CD4-positive, alpha-beta T cell (primary cell): ENCODE results near the gene KIAA0753. TPM values are rescaled to one million over a fixed set of nuclear protein-coding genes. Genes with fewer than 3 reads are reported as not detected.

ENCODE experiments used
- ATAC-seq: fragments of 200-7000 bp; cut with Tn5 transposase; one replicate; pipeline ENCODE4 v1.10.0; 2022; ENCODE audit warnings: mild to moderate bottlenecking; ENCODE audit not compliant: poor library complexity
- CTCF ChIA-PET: fragments of 350-600 bp; sonication (Branson Sonifier 250); formaldehyde crosslinking; loops from one replicate; lab custom pipeline; 2021; ENCODE audit warnings: antibody characterized with exemption, inconsistent platforms; lab: Charles Lee
- POLR2A ChIA-PET: fragments of 350-600 bp; sonication (Branson Sonifier 250); formaldehyde crosslinking; loops from one replicate; lab custom pipeline; 2021; ENCODE audit warnings: antibody characterized with exemption, inconsistent platforms; lab: Charles Lee
- DNase-seq, 14 experiments: peaks; one replicate each; pipeline ENCODE4 v3.0.0-alpha.2; 2013 to 2020; ENCODE audit warnings: mixed read lengths in 2 of 14
- H3K27ac ChIP-seq, 2 donors: one replicate each; pipeline versions ENCODE4 v1.5.1 to v1.7.0; 2013; ENCODE audit warnings: low read length in 2 of 2, low read depth in 1 of 2, mild to moderate bottlenecking in 1 of 2
- H3K27me3 ChIP-seq, 2 experiments: 1 replicate in 1 of 2; 2 replicates in 1 of 2; pipeline versions ENCODE4 v1.6.1 to v1.7.0; 2013; ENCODE audit warnings: low read length in 2 of 2, control low read depth in 1 of 2, mild to moderate bottlenecking in 1 of 2, moderate library complexity in 1 of 2; ENCODE audit not compliant: insufficient read depth in 2 of 2, control insufficient read depth in 1 of 2
- H3K36me3 ChIP-seq: one replicate; pipeline ENCODE4 v1.6.1; 2013; ENCODE audit warnings: low read length, control low read depth; ENCODE audit not compliant: insufficient read depth
- H3K4me1 ChIP-seq: one replicate; pipeline ENCODE4 v1.6.1; 2013; ENCODE audit warnings: low read length, control low read depth; ENCODE audit not compliant: insufficient read depth
- H3K4me3 ChIP-seq: one replicate; pipeline ENCODE4 v1.5.1; 2013; ENCODE audit warnings: mild to moderate bottlenecking, low read length, moderate library complexity
- H3K9me3 ChIP-seq, 2 experiments: 1 replicate in 1 of 2; 2 replicates in 1 of 2; pipeline versions ENCODE4 v1.6.1 to v1.7.0; 2013; ENCODE audit warnings: low read length in 2 of 2, mild to moderate bottlenecking in 2 of 2, control low read depth in 1 of 2, moderate library complexity in 1 of 2; ENCODE audit not compliant: control insufficient read depth in 1 of 2, insufficient read depth in 1 of 2
- H3K27ac Mint-ChIP-seq: one replicate; pipeline ENCODE4 v1.8.0; 2020; ENCODE audit warnings: mixed read lengths
- H3K27me3 Mint-ChIP-seq: one replicate; pipeline ENCODE4 v1.8.0; 2021; ENCODE audit warnings: mixed read lengths
- H3K36me3 Mint-ChIP-seq: one replicate; pipeline ENCODE4 v1.8.0; 2021; ENCODE audit warnings: low read depth, mixed read lengths
- H3K4me1 Mint-ChIP-seq: one replicate; pipeline ENCODE4 v1.8.0; 2021; ENCODE audit warnings: low read depth, mixed read lengths
- H3K4me3 Mint-ChIP-seq: one replicate; pipeline ENCODE4 v1.8.0; 2020; ENCODE audit warnings: mild to moderate bottlenecking, mixed read lengths
- H3K9me3 Mint-ChIP-seq: one replicate; pipeline ENCODE4 v1.8.0; 2020; ENCODE audit warnings: mixed read lengths
- CTCF ChIP-seq: fragments of 200-600 bp; IDR thresholded peaks from one replicate; pipeline ENCODE4 v1.8.0; 2022; ENCODE audit warnings: antibody characterized with exemption, mild to moderate bottlenecking
- intact Hi-C, 2 experiments: fragments of 100-400 bp; cut with DNase I in 1 of 2; cut with micrococcal nuclease in 1 of 2; formaldehyde crosslinking; loops; one replicate each; pipeline versions ENCODE4 v1.15.1 to v1.9.0; 2023 to 2025; cut with DNase I, micrococcal nuclease
- total RNA-seq, 174 experiments: library from RNA in 2 of 174; stranded (reverse) in 2 of 174; gene quantifications; one replicate each; pipeline ENCODE4 v1.2.3 and lab custom pipeline; 2021 to 2026

The KIAA0753 gene
- total RNA-seq, 2 experiments from 2014 or later, result 8.9 to 11.7 TPM

- Mint-ChIP-seq H3K27me3 (peaks cover 71% of the 10 kb centered on the region), H3K4me1 (peaks cover 12% of the 10 kb centered on the region), H3K9me3 (no peaks in the 10 kb centered on the region), H3K4me3 (peak overlapping the region; percentile 49), H3K27ac (no peak overlapping the region), H3K36me3 (no peaks in the 10 kb centered on the region)
- Histone ChIP-seq H3K36me3 (no peaks in the 10 kb centered on the region), H3K27ac (no peak overlapping the region), H3K9me3 (peaks cover 0 to 13% of the 10 kb centered on the region in 2 experiments), H3K27me3 (peaks cover 40 to 43% of the 10 kb centered on the region in 2 experiments), H3K4me1 (peaks cover 16% of the 10 kb centered on the region), H3K4me3 (no peak overlapping the region)
- POLR2A ChIA-PET, result no interaction called here
- intact Hi-C loops, result no loop called here
- CTCF ChIA-PET, result no interaction called here
- ATAC-seq, result no peak
- no peak for DNase-seq
- no peak for TF ChIP-seq CTCF
Measured at GRCh38 chr17:6558932-6559752, 81.4 kb downstream of the KIAA0753 start.

- Histone ChIP-seq H3K27me3 (peaks cover 40 to 43% of the 10 kb centered on the region in 2 experiments), H3K4me3 (no peak overlapping the region), H3K36me3 (no peaks in the 10 kb centered on the region), H3K4me1 (peaks cover 16% of the 10 kb centered on the region), H3K9me3 (peaks cover 0 to 13% of the 10 kb centered on the region in 2 experiments), H3K27ac (no peak overlapping the region)
- H3K27me3 Mint-ChIP-seq, result peaks cover 73% of the 10 kb centered on the region
- DNase-seq (no peak), ATAC-seq (no peak)
- H3K4me1 Mint-ChIP-seq, result peaks cover 12% of the 10 kb centered on the region
- H3K9me3 Mint-ChIP-seq, result no peaks in the 10 kb centered on the region
- CTCF ChIA-PET, result no interaction called here
- intact Hi-C loops, result no loop called here
- no peak overlapping the region for H3K4me3 Mint-ChIP-seq
- no peak overlapping the region for H3K27ac Mint-ChIP-seq
- POLR2A ChIA-PET, result no interaction called here
- no peak for TF ChIP-seq CTCF
- no peaks in the 10 kb centered on the region for H3K36me3 Mint-ChIP-seq
Measured at GRCh38 chr17:6558276-6558675, 82.2 kb downstream of the KIAA0753 start.

- no peak overlapping the region for H3K4me3 ChIP-seq
Measured at GRCh38 chr17:6557040-6557438, 83.5 kb downstream of the KIAA0753 start.

More at GRCh38 chr17:6557040-6557438, 83.5 kb downstream of the KIAA0753 start:
- peaks cover 0 to 13% of the 10 kb centered on the region in 2 experiments for H3K9me3 ChIP-seq
- CTCF ChIA-PET, result no interaction called here
- peaks cover 16% of the 10 kb centered on the region for H3K4me1 ChIP-seq
- Mint-ChIP-seq H3K27ac (no peak overlapping the region), H3K36me3 (no peaks in the 10 kb centered on the region), H3K27me3 (peaks cover 67% of the 10 kb centered on the region), H3K4me3 (no peak overlapping the region), H3K4me1 (peaks cover 12% of the 10 kb centered on the region), H3K9me3 (no peaks in the 10 kb centered on the region)
- intact Hi-C loops, result no loop called here
- DNase-seq (no peak), ATAC-seq (no peak)
- H3K27me3 ChIP-seq, result peaks cover 38 to 39% of the 10 kb centered on the region in 2 experiments
- TF ChIP-seq CTCF, result no peak
- H3K36me3 ChIP-seq, result no peaks in the 10 kb centered on the region
- POLR2A ChIA-PET, result no interaction called here
- no peak overlapping the region for H3K27ac ChIP-seq
